ENCODE data around the gene KLF12. TPM values are rescaled to one million over a fixed set of nuclear protein-coding genes. Genes with fewer than 3 reads are reported as not detected.

KLF12 gene
- total and polyA plus RNA-seq, 9 of the 15 experiments (the other 6 are each of a cell fraction or from before 2014, with no cell fraction given): under 0.01 to 0.07 (median 0.05) TPM; not detected in 3

- TF ChIP-seq CC2D1A (IDR thresholded peaks at IDR 0.05): no peak
- no peak for TF ChIP-seq MED1 (CRISPR knock-in tag; IDR thresholded peaks at IDR 0.05; ENCODE audit: borderline replicate concordance)
- no peak for TF ChIP-seq ESRRB (CRISPR knock-in tag; IDR thresholded peaks at IDR 0.05; ENCODE audit: borderline replicate concordance)
- TF ChIP-seq PCBP2 (IDR thresholded peaks at IDR 0.05; ENCODE audit: low read depth, low read length, poor library complexity, severe bottlenecking): no peak
- TF ChIP-seq SIX5 (IDR thresholded peaks at IDR 0.05; ENCODE audit: borderline replicate concordance in 1 of 2, insufficient read depth in 1 of 2, low read depth in 1 of 2, low read length in 2 of 2): no peak
Measured at GRCh38 chr13:74087357-74087756, 46.8 kb downstream of the KLF12 start (continued).
